ENCODE data around the gene TMEM109.

- TF ChIP-seq CTCF (IDR thresholded peaks at IDR 0.05) (no peak), POLR2A (IDR thresholded peaks at IDR 0.05) (no peak)
These were observed 2.8 kb downstream of the TMEM109 start for GRCh38 chr11:60916669-60917206.
